Parathyroid adenoma (tissue), 2 donors: Measurements from ENCODE around the gene BIRC7.

Source experiments
- H2AFZ ChIP-seq: fragments of 300-600 bp; sonication (generic); one replicate; pipeline ENCODE4 v1.7.0; 2017; ENCODE audit warnings: antibody characterized with exemption, mild to moderate bottlenecking
- H3K27ac ChIP-seq: fragments of 300-600 bp; sonication (generic); one replicate; pipeline ENCODE4 v1.7.0; 2017
- H3K27me3 ChIP-seq: fragments of 300-600 bp; sonication (generic); one replicate; pipeline ENCODE4 v1.7.0; 2017; ENCODE audit warnings: low read length; ENCODE audit not compliant: control insufficient read depth, insufficient read depth
- H3K36me3 ChIP-seq: fragments of 300-600 bp; sonication (generic); one replicate; pipeline ENCODE4 v1.7.0; 2017; ENCODE audit warnings: low read length; ENCODE audit not compliant: control insufficient read depth, insufficient read depth
- H3K4me1 ChIP-seq: fragments of 300-600 bp; sonication (generic); one replicate; pipeline ENCODE4 v1.7.0; 2017; ENCODE audit warnings: control low read depth
- H3K4me2 ChIP-seq: fragments of 300-600 bp; sonication (generic); one replicate; pipeline ENCODE4 v1.7.0; 2017; ENCODE audit warnings: low read length
- H3K4me3 ChIP-seq: fragments of 300-600 bp; sonication (generic); one replicate; pipeline ENCODE4 v1.7.0; 2017; ENCODE audit warnings: low read depth, low read length
- H3K79me2 ChIP-seq: fragments of 300-600 bp; sonication (generic); one replicate; pipeline ENCODE4 v1.7.0; 2017; ENCODE audit warnings: control low read depth
- H3K9ac ChIP-seq: fragments of 300-600 bp; sonication (generic); one replicate; pipeline ENCODE4 v1.7.0; 2017; ENCODE audit warnings: mild to moderate bottlenecking
- H3K9me3 ChIP-seq: fragments of 300-600 bp; sonication (generic); one replicate; pipeline ENCODE4 v1.7.0; 2017; ENCODE audit warnings: low read length; ENCODE audit not compliant: control insufficient read depth
- CTCF ChIP-seq: fragments of 300-600 bp; sonication (generic); IDR thresholded peaks from one replicate; pipeline ENCODE4 v1.7.0; 2017; ENCODE audit warnings: antibody characterized with exemption, mild to moderate bottlenecking
- donor health status: primary hyperparathyroidism.

Gene BIRC7

GRCh38 chr20:63226042-63226943, 9.4 kb upstream of the BIRC7 start:
- TF ChIP-seq CTCF = no peak

DNA sequence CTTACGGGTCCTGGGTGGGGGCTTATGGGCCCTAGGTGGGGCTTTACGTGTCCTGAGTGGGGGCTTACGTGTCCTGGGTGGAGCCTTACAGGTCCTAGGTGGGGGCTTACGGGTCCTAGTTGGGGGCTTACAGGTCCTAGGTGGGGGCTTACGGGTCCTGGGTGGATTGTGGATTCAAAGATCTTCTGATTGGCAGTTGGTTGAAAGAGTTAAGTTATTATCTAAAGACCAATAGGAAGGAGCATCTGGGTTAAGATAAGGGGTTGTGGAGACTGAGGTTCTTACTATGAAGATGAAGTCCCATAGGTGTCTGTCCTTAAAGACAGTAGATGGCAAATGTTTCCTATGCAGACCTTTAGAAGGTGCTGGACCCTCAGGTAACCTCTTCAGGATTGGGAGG, 8.4 kb upstream of the BIRC7 start:
- H3K9ac ChIP-seq = no peak overlapping the region
- H3K9me3 ChIP-seq = no peaks in the 10 kb centered on the region
- H3K4me2 ChIP-seq = no peak overlapping the region
- no peak overlapping the region for H3K4me3 ChIP-seq
- no peaks in the 10 kb centered on the region for H3K4me1 ChIP-seq
- H3K27me3 ChIP-seq = no peaks in the 10 kb centered on the region
- H3K79me2 ChIP-seq = no peaks in the 10 kb centered on the region
- H3K27ac ChIP-seq = no peak overlapping the region
- no peak overlapping the region for H2AFZ ChIP-seq
- H3K36me3 ChIP-seq = no peaks in the 10 kb centered on the region
- TF ChIP-seq CTCF = no peak

More at GRCh38 chr20:63226042-63226943, 9.4 kb upstream of the BIRC7 start:
- H3K4me2 ChIP-seq = no peak overlapping the region
- no peak overlapping the region for H2AFZ ChIP-seq
- no peak overlapping the region for H3K4me3 ChIP-seq
- H3K79me2 ChIP-seq = no peaks in the 10 kb centered on the region
- no peaks in the 10 kb centered on the region for H3K36me3 ChIP-seq
- no peaks in the 10 kb centered on the region for H3K4me1 ChIP-seq
- H3K27me3 ChIP-seq = no peaks in the 10 kb centered on the region
- H3K9ac ChIP-seq = no peak overlapping the region
- no peaks in the 10 kb centered on the region for H3K9me3 ChIP-seq
- no peak overlapping the region for H3K27ac ChIP-seq

GRCh38 chr20:63228806-63229205, 6.9 kb upstream of the BIRC7 start:
- TF ChIP-seq CTCF = no peak
- Histone ChIP-seq H2AFZ (no peak overlapping the region), H3K4me1 (no peaks in the 10 kb centered on the region), H3K36me3 (no peaks in the 10 kb centered on the region), H3K79me2 (no peaks in the 10 kb centered on the region), H3K9me3 (no peaks in the 10 kb centered on the region), H3K9ac (no peak overlapping the region), H3K27ac (no peak overlapping the region), H3K4me3 (no peak overlapping the region), H3K27me3 (no peaks in the 10 kb centered on the region), H3K4me2 (no peak overlapping the region)

GRCh38 chr20:63230800-63231268, 4.9 kb upstream of the BIRC7 start:
- no peak overlapping the region for H3K9ac ChIP-seq
- H3K9me3 ChIP-seq = no peaks in the 10 kb centered on the region
- H2AFZ ChIP-seq = peak overlapping the region; percentile 58
- no peaks in the 10 kb centered on the region for H3K79me2 ChIP-seq
- H3K27ac ChIP-seq = no peak overlapping the region
- H3K4me1 ChIP-seq = no peaks in the 10 kb centered on the region
- peak; percentile 64 for TF ChIP-seq CTCF
- H3K4me3 ChIP-seq = no peak overlapping the region
- H3K4me2 ChIP-seq = no peak overlapping the region
- H3K36me3 ChIP-seq = no peaks in the 10 kb centered on the region
- H3K27me3 ChIP-seq = no peaks in the 10 kb centered on the region
